Measurements from ENCODE around the gene PHF2. TPM values are rescaled to one million over a fixed set of nuclear protein-coding genes. Genes with fewer than 3 reads are reported as not detected.

The PHF2 gene
- polyA plus RNA-seq, 3 donors, result 0.40 to 16.0 (median 0.97) TPM

DNA sequence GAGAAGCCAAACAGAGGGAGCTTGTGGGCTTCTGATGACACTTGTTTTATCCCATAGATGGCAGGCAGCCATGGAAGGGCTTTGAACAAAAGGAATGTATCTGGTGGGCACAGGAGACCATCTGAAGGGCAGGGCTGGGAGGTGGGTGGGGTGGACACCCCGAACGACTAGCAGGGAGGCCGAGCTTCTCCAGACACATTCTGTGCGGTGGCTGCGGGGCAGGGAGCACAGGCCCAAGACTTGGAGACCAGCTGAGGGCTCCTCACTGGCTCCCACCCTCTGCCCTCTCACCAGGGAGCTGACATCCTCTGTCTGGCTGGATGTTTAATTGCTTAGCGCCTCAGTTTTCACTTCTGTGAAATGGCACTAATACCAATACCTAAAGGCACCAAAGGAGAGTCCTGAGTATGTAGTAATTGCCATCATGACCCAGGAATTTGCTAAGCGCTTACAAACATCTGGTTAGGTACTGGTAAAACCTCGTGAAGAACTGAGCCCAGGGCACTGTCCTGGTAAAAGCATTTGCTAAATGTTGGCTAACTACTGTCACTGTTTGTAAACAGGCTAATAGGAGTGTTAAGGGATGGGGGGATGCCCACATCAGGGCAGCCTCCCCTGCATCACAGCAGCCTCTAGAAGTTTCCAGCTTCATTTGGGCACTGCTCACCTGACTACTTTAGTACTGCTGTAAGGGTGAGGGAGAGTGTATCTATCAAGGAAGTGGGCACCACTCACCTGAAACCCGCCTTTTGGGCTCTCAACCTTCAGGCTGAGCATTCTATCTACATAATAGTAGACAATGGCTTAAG is 2.1 kb upstream of the PHF2 start:
- Histone ChIP-seq H3K4me1 (ENCODE audit: control insufficient read depth in 1 of 2, insufficient read depth in 2 of 2, low read length in 2 of 2) (peaks cover 33 to 45% of the 10 kb centered on the region in 2 donors), H4K20me1 (ENCODE audit: insufficient read depth, low read length) (peaks cover 2% of the 10 kb centered on the region), H3K4me2 (replicated peaks; ENCODE audit: extremely low read depth, low read length, poor library complexity, severe bottlenecking) (no peak overlapping the region), H3K27me3 (ENCODE audit: control insufficient read depth in 2 of 2, insufficient read depth in 2 of 2, low read length in 2 of 2) (no peaks in the 10 kb centered on the region), H3K4me3 (replicated peaks in 1 of 3; ENCODE audit: low read depth in 2 of 3, low read length in 3 of 3) (no peak overlapping the region), H2AFZ (ENCODE audit: insufficient read depth, low read depth, low read length, poor library complexity, severe bottlenecking) (no peak overlapping the region), H3K79me2 (ENCODE audit: insufficient read depth, low read length) (peaks cover 37% of the 10 kb centered on the region), H3K9ac (ENCODE audit: insufficient read depth, low read length, poor library complexity, severe bottlenecking) (no peak overlapping the region), H3K9me3 (replicated peaks in 1 of 2; ENCODE audit: control insufficient read depth in 1 of 2, insufficient read depth in 1 of 2, low read length in 2 of 2) (no peaks in the 10 kb centered on the region), H3K36me3 (replicated peaks in 1 of 2; ENCODE audit: control insufficient read depth in 1 of 2, insufficient read depth in 2 of 2, low read length in 2 of 2) (no peaks in the 10 kb centered on the region), H3K27ac (ENCODE audit: low read depth in 1 of 2, low read length in 2 of 2) (no peak overlapping the region)
- intact Hi-C loops (cut with micrococcal nuclease), result no loop called here
- H3K9me3 Mint-ChIP-seq, result peaks cover 2 to 9% (median 7%) of the 10 kb centered on the region in 7 donors
- peaks cover 0 to 1% (median under 1%) of the 10 kb centered on the region in 3 donors for H3K27me3 Mint-ChIP-seq (ENCODE audit: low read depth in 3 of 3)
- WGBS (ENCODE audit: insufficient coverage), result 94% methylated on average over 5 of the region's 9 CpGs
- DNase-seq, result no peak
- H3K4me3 Mint-ChIP-seq, result peak overlapping the region in 1 of 2 donors; percentile 20
- H3K27ac Mint-ChIP-seq, result peak overlapping the region in 3 of 7 donors; percentile 33 to 74 (median 53)
- peaks cover 46% of the 10 kb centered on the region for H3K4me1 Mint-ChIP-seq
- TF ChIP-seq, protein P1, sequence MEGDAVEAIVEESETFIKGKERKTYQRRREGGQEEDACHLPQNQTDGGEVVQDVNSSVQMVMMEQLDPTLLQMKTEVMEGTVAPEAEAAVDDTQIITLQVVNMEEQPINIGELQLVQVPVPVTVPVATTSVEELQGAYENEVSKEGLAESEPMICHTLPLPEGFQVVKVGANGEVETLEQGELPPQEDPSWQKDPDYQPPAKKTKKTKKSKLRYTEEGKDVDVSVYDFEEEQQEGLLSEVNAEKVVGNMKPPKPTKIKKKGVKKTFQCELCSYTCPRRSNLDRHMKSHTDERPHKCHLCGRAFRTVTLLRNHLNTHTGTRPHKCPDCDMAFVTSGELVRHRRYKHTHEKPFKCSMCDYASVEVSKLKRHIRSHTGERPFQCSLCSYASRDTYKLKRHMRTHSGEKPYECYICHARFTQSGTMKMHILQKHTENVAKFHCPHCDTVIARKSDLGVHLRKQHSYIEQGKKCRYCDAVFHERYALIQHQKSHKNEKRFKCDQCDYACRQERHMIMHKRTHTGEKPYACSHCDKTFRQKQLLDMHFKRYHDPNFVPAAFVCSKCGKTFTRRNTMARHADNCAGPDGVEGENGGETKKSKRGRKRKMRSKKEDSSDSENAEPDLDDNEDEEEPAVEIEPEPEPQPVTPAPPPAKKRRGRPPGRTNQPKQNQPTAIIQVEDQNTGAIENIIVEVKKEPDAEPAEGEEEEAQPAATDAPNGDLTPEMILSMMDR (IDR thresholded peaks at IDR 0.05), result no peak
- peaks cover 5 to 8% of the 10 kb centered on the region in 2 donors for H3K36me3 Mint-ChIP-seq

- H3K36me3 Mint-ChIP-seq, result peaks cover 5 to 16% of the 10 kb centered on the region in 2 donors
- H3K9me3 ChIP-seq (replicated peaks in 1 of 2; ENCODE audit: control insufficient read depth in 1 of 2, insufficient read depth in 1 of 2, low read length in 2 of 2), result no peaks in the 10 kb centered on the region
- no peaks in the 10 kb centered on the region for H3K36me3 ChIP-seq (replicated peaks in 1 of 2; ENCODE audit: control insufficient read depth in 1 of 2, insufficient read depth in 2 of 2, low read length in 2 of 2)
- peaks cover 0 to 1% (median 0%) of the 10 kb centered on the region in 3 donors for H3K27me3 Mint-ChIP-seq (ENCODE audit: low read depth in 3 of 3)
- peak overlapping the region; percentile 87 to 96 (median 92) for H3K27ac Mint-ChIP-seq
- peaks cover 11% of the 10 kb centered on the region for H4K20me1 ChIP-seq (ENCODE audit: insufficient read depth, low read length)
- H3K9me3 Mint-ChIP-seq, result peaks cover 2 to 9% (median 7%) of the 10 kb centered on the region in 7 donors
- peaks cover 50% of the 10 kb centered on the region for H3K4me1 Mint-ChIP-seq
- DNase-seq, result no peak
- TF ChIP-seq, protein P1 (IDR thresholded peaks at IDR 0.05), result no peak
- peaks cover 45% of the 10 kb centered on the region for H3K79me2 ChIP-seq (ENCODE audit: insufficient read depth, low read length)
- intact Hi-C loops (cut with micrococcal nuclease), result loop anchor here in 1 of 2 donors (5.0 kb wide), 1 partner anchor 123 kb away; the partner anchor contains the start of genes FAM120A and FAM120AOS
- H3K4me3 ChIP-seq (replicated peaks in 1 of 3; ENCODE audit: low read depth in 2 of 3, low read length in 3 of 3), result peak overlapping the region; percentile 72 to 92 (median 84)
- peak overlapping the region; percentile 80 for H2AFZ ChIP-seq (ENCODE audit: insufficient read depth, low read depth, low read length, poor library complexity, severe bottlenecking)
- H3K27me3 ChIP-seq (ENCODE audit: control insufficient read depth in 2 of 2, insufficient read depth in 2 of 2, low read length in 2 of 2), result no peaks in the 10 kb centered on the region
- WGBS (ENCODE audit: insufficient coverage), result 39% methylated on average over 27 of the region's 30 CpGs
- H3K4me3 Mint-ChIP-seq, result peak overlapping the region; percentile 94 to 97
- H3K4me1 ChIP-seq (ENCODE audit: control insufficient read depth in 1 of 2, insufficient read depth in 2 of 2, low read length in 2 of 2), result peaks cover 25 to 37% of the 10 kb centered on the region in 2 donors
- peak overlapping the region; percentile 81 to 90 for H3K27ac ChIP-seq (ENCODE audit: low read depth in 1 of 2, low read length in 2 of 2)
- H3K4me2 ChIP-seq (replicated peaks; ENCODE audit: extremely low read depth, low read length, poor library complexity, severe bottlenecking), result peak overlapping the region; percentile 96
- peak overlapping the region; percentile 93 for H3K9ac ChIP-seq (ENCODE audit: insufficient read depth, low read length, poor library complexity, severe bottlenecking)
Observed at GRCh38 chr9:93574900-93575795, 1.2 kb upstream of the PHF2 start.

Measured in CD14-positive monocyte (primary cell).